GM12878 (cell line): Measurements from ENCODE around the gene FGR. TPM values are rescaled to one million over a fixed set of nuclear protein-coding genes. Genes with fewer than 3 reads are reported as not detected.

Experiments used
- BHLHE40 ChIP-seq, 2 experiments: fragments of 450-650 bp in 1 of 2; IDR thresholded peaks; 2 replicates each; pipeline ENCODE4 v1.6.1; 2011 to 2017; ENCODE audit warnings: low read depth in 2 of 2, borderline replicate concordance in 1 of 2, improper control_type of control experiment in 1 of 2, low read length in 1 of 2, mild to moderate bottlenecking in 1 of 2
- DPF2 ChIP-seq: fragments of 450-650 bp; IDR thresholded peaks from 2 replicates; pipeline ENCODE4 v1.6.1; 2017; ENCODE audit warnings: mild to moderate bottlenecking
- EGR1 ChIP-seq, 2 experiments: IDR thresholded peaks; 1 replicate in 1 of 2; 2 replicates in 1 of 2; pipeline ENCODE4 v1.6.1; 2011 to 2012; ENCODE audit warnings: low read depth in 2 of 2, low read length in 2 of 2, borderline replicate concordance in 1 of 2, mild to moderate bottlenecking in 1 of 2, moderate library complexity in 1 of 2
- EZH2 ChIP-seq: IDR thresholded peaks from 2 replicates; pipeline ENCODE4 v1.6.1; 2012; ENCODE audit warnings: low read depth, mild to moderate bottlenecking, control low read depth, inconsistent platforms, low read length, borderline replicate concordance; ENCODE audit not compliant: control insufficient read depth
- JUND ChIP-seq: IDR thresholded peaks from 2 replicates; pipeline ENCODE4 v1.6.1; 2012; ENCODE audit warnings: low read depth, mild to moderate bottlenecking, low read length, improper control_type of control experiment, moderate library complexity
- MEF2B ChIP-seq: fragments of 450-650 bp; IDR thresholded peaks from 2 replicates; pipeline ENCODE4 v1.6.1; 2018; ENCODE audit warnings: mild to moderate bottlenecking, moderate library complexity; ENCODE audit not compliant: partially characterized antibody, poor library complexity, severe bottlenecking
- MYB ChIP-seq: fragments of 150-350 bp; IDR thresholded peaks from 2 replicates; pipeline ENCODE4 v1.6.1; 2014; ENCODE audit warnings: mild to moderate bottlenecking, low read depth, low read length, borderline replicate concordance
- NKRF ChIP-seq: fragments of 450-650 bp; conservative IDR thresholded peaks from 2 replicates; pipeline ENCODE4 v1.6.1; 2017; ENCODE audit warnings: mild to moderate bottlenecking, moderate library complexity
- RELA ChIP-seq: fragments of 450-650 bp; IDR thresholded peaks from 2 replicates; pipeline ENCODE4 v1.8.0; 2014; ENCODE audit warnings: borderline replicate concordance; ENCODE audit not compliant: partially characterized antibody
- RUNX3 ChIP-seq: IDR thresholded peaks from 2 replicates; pipeline ENCODE4 v1.6.1; 2012; ENCODE audit warnings: low read length, inconsistent platforms
- SMAD1 ChIP-seq: fragments of 450-650 bp; IDR thresholded peaks from 2 replicates; pipeline ENCODE4 v1.6.1; 2018; ENCODE audit warnings: mild to moderate bottlenecking, low read depth; ENCODE audit not compliant: partially characterized antibody
- SRF ChIP-seq, 2 experiments: IDR thresholded peaks; 2 replicates each; pipeline ENCODE4 v1.6.1; 2011; ENCODE audit warnings: low read depth in 2 of 2, low read length in 2 of 2, mild to moderate bottlenecking in 1 of 2, moderate library complexity in 1 of 2
- TCF3 ChIP-seq: IDR thresholded peaks from 2 replicates; pipeline ENCODE4 v1.6.1; 2012; ENCODE audit warnings: low read depth, mild to moderate bottlenecking, low read length, borderline replicate concordance; ENCODE audit not compliant: insufficient read depth
- USF1 ChIP-seq: IDR thresholded peaks from 2 replicates; pipeline ENCODE4 v1.6.1; 2011; ENCODE audit warnings: borderline replicate concordance, low read depth, mild to moderate bottlenecking, moderate library complexity, mixed read lengths, low read length; ENCODE audit not compliant: insufficient read depth; ENCODE audit errors: extremely low read length
- YY1 ChIP-seq: IDR thresholded peaks from 2 replicates; pipeline ENCODE4 v1.6.1; 2011; ENCODE audit warnings: low read depth, mild to moderate bottlenecking, low read length
- ZNF217 ChIP-seq: fragments of 450-650 bp; IDR thresholded peaks from 2 replicates; pipeline ENCODE4 v1.6.1; 2017; ENCODE audit warnings: antibody characterized with exemption, mild to moderate bottlenecking
- polyA plus RNA-seq, 11 experiments: library from polyadenylated mRNA; depleted of rRNA in 4 of 11; unstranded in 6 of 11; stranded (reverse) in 5 of 11; fragments of >200 nt; fragmentation: Nextera tagmentation in 4 of 11; fragmentation: Illumina TruSeq in 1 of 11; extraction: Ambion mirVana in 4 of 11; extraction: Trizol in 1 of 11; gene quantifications; 1 replicate in 1 of 11; 2 replicates in 10 of 11; pipeline versions ENCODE4 v1.2.1 to v1.2.3, GENCODE V29; 2011 to 2016; ENCODE audit warnings: inconsistent platforms in 2 of 11, missing spikeins in 2 of 11, low read depth in 1 of 11
- total RNA-seq, 4 experiments: library from RNA; depleted of rRNA in 3 of 4; stranded (reverse); fragments of >200 nt in 3 of 4; fragmentation: Illumina TruSeq in 1 of 4; extraction: Trizol in 1 of 4; gene quantifications; 2 replicates each; pipeline versions ENCODE4 v1.2.1 to v1.2.3, GENCODE V29; 2013 to 2021

FGR gene
- total and polyA plus RNA-seq, 10 of the 15 experiments (the other 5 are each of a cell fraction or from before 2014, with no cell fraction given), result 10.9 to 193 (median 74.7) TPM

GRCh38 chr1:27568300-27569087 is 66.5 kb downstream of the FGR start (continued):
- TF ChIP-seq USF1 (no peak), TCF3 (0 out of 2 replicates have a peak, but pooled peaks have one; percentile 46), MYB (no peak), JUND (no peak), BHLHE40 (IDR thresholded peaks at IDR 0.05; ENCODE audit: borderline replicate concordance in 1 of 2, low read depth in 2 of 2, low read length in 1 of 2) (peak; percentile 23 to 65; a peak in 2 of 4 replicates), NKRF (peak; percentile 62), ZNF217 (0 out of 2 replicates have a peak, but pooled peaks have one; percentile 37), DPF2 (peak; percentile 70), SMAD1 (no peak), EZH2 (no peak), MEF2B (no peak), RUNX3 (no peak), RELA (peak; percentile 66), YY1 (0 out of 2 replicates have a peak, but pooled peaks have one; percentile 29), SRF (IDR thresholded peaks at IDR 0.05; ENCODE audit: low read depth in 2 of 2, low read length in 2 of 2) (0 out of 4 replicates have a peak, but pooled peaks of 1 of the 2 experiments have one; percentile 14), EGR1 (IDR thresholded peaks at IDR 0.05; ENCODE audit: borderline replicate concordance in 1 of 2, low read depth in 2 of 2, low read length in 2 of 2) (peak in 1 of 2 experiments; percentile 50; a peak in 2 of 3 replicates)
